Measurements from ENCODE around the gene VAV2.

DNA sequence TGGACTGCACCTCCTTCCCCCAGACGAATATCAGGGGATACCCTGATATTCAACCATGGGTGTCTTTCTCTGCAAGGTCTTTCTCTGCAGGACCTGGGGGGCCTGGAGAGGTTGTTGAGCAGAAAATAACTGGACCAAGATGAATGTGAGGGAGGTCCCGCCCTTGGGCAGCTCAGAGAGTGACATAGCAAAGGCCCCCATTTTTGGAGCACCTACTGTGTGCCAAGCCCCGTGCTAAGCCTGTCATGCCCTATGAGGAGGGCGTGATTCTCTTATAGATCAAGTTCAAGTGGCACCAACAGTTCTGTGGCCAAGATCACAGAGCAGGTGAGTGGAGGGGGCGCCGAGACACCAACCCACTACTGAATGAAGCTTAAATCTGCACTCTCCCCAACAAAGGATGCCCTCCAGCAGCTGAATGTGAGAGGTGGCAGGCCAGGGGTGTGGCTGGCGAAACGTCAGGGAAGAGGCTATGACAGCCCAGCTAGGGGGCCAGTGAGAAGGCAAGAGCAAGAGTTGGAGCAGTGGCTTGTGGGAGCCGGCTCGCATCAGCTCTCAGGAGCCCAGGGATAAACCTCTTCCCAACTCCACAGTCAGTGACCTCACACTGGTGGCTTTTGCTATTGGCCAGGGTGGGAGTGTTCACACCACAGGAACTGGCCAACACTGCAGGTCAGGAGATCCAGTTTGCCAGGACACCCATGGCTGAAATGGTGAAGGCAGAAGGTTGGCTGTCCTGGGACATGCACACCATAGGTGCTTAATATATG is 259.3 kb downstream of the VAV2 start:
- TF ChIP-seq, protein P1, sequence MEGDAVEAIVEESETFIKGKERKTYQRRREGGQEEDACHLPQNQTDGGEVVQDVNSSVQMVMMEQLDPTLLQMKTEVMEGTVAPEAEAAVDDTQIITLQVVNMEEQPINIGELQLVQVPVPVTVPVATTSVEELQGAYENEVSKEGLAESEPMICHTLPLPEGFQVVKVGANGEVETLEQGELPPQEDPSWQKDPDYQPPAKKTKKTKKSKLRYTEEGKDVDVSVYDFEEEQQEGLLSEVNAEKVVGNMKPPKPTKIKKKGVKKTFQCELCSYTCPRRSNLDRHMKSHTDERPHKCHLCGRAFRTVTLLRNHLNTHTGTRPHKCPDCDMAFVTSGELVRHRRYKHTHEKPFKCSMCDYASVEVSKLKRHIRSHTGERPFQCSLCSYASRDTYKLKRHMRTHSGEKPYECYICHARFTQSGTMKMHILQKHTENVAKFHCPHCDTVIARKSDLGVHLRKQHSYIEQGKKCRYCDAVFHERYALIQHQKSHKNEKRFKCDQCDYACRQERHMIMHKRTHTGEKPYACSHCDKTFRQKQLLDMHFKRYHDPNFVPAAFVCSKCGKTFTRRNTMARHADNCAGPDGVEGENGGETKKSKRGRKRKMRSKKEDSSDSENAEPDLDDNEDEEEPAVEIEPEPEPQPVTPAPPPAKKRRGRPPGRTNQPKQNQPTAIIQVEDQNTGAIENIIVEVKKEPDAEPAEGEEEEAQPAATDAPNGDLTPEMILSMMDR (IDR thresholded peaks at IDR 0.05): no peak
- TF ChIP-seq POLR2A (IDR thresholded peaks at IDR 0.05): no peak

All from tibial nerve (tissue), 3 donors.